Activated CD4-positive, alpha-beta T cell treated with anti-CD3 and anti-CD28 coated beads, Interleukin-2, amount 50 U/mL, for 48 hours (primary cell): ENCODE data around the gene VAMP1.

Experiments
- DNase-seq, 2 experiments: peaks; one replicate each; pipeline ENCODE4 v3.0.0-alpha.2; 2020

VAMP1 gene

DNA sequence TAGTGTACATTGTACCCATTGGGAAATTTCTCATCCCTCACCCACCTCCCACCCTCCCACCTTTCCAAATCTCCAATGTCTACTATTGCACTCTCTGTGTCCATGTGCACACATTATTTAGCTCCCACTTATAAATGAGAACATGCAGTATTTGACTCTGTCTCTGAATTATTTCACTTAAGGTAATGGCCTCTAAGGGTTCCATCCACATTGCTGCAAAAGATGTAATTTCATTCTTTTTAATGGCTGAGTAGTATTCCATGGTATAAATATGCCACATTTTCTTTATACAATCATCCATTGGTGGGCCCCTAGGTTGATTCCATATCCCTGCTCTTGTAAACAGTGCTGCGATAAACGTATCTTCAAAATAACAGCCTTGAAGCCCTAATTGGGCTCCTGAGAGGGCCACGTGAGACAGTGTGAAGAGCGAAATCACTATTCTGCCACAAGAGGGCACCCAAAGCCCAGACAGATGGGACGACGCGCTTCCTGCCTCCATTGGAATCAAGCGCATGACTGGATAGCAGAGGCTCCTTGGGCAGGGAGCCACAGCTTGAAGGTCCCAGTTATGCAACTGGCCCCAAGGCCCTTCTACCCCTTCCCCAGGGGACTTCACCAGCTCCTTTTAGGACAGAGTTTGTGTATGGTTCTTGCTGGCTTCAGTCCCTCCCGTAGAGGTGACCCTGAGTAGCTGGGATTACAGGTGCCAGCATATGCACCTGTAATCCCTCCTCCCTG lies 47.0 kb downstream of the VAMP1 start:
- peak; percentile 69 to 78 for DNase-seq

DNA sequence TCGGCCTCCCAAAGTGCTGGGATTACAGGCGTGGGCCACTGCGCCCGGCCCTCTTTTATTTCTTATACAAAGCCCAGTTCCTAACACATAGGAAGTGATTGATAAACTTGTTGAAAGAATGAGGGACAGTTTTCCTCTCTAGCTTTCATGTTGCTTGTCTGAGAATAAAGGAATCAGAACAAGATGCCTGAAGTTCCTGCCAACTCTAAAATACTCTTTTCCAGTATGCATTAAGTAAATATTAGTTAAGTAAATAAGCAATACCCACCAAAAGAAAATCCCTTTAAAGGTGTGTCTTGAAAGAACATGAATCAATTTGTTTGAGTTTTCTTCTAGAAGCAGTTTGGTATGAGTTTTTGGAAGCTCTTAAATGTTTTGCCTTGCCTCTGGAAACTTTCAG lies 50.1 kb downstream of the VAMP1 start:
- DNase-seq: no peak

DNA sequence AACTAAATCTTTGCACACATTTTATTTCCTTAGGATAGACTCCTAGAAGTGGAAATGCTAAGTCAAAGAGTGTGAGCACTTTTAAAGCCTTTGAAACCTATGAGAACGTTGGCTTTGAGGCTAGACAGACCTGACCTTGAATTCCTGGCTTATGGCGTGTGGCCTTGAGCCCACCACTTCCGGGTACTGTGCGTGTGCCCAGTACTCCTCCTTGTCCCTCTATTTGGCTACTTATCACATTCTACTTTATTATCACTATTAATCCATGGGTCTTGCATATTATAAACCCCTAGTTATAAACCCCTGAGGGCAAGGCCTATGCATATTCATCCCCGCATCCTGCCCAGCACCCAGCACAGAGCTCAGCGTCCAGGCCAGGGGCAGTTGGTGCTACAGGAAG lies 51.7 kb downstream of the VAMP1 start:
- DNase-seq: no peak

DNA sequence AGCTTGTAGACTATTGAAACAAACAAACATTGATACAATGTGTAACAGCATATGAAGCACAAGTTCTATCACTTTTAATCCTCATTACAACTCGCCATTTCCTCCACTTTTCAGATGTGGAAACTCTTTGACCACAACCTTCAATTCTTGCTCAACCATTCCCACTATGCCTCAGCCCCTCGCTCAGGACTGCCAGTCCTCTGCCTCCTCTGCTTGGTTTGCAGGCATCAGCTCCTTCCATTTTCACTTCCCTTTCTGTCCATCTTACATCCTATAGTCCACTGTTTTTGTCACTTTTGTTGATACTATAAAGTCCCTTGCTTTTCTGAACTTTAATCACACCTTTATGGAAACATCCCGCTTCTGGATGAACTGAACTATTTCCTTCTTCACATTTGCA lies 53.9 kb downstream of the VAMP1 start:
- no peak for DNase-seq
